IPS DF 4.7 (cell line): ENCODE data around the gene PCNX2.

ENCODE experiments used
- DNase-seq: peaks from one replicate; pipeline ENCODE4 v3.0.0-alpha.2; 2013; ENCODE audit warnings: low spot score; ENCODE audit errors: extremely low read depth

The PCNX2 gene

DNA sequence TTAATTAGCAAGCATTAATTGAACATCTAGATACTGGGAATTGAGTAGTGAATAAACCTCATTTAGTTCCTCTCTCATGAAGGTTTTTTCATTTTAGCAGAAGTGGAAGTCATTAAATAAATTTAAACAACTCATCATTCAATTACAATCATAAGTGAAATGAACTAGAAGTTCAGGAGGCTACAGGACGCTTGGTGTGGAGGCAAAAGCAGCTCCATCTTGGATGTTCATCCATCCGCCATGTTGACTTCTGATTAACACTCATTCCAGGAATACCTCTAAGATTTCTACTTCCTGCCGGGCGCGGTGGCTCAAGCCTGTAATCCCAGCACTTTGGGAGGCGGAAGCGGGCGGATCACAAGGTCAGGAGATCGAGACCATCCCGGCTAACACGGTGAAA lies 356.6 kb downstream of the PCNX2 start:
- DNase-seq = no peak

DNA sequence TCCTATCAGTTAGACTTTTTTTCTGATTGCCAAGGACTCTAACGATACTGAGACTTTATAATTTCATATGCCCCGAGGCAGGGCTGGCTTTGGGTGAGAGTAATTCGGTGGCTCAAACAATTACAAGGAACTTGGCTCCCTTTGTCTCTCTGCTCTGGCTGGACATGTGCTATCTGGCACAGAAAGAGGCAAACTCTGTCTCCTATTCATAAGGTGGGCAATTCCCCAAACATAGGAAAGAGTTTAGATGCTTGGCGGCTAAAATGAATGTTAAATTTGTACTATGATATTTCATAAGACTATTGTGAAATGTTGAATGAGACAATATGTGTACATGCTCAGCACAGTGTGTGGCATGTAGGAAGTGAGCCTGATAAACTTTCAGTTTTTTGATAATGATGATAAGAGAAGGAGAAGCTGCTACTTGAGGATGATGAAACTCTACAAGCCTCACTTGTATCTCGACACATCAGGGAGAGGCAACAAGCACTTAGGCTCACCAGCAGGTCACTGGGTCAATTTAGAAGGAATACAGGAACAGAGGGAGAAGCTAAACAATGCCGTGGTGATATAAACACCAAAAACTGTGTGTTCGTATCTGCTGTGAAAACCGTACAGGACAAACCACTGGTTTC lies 357.7 kb downstream of the PCNX2 start:
- no peak for DNase-seq

DNA sequence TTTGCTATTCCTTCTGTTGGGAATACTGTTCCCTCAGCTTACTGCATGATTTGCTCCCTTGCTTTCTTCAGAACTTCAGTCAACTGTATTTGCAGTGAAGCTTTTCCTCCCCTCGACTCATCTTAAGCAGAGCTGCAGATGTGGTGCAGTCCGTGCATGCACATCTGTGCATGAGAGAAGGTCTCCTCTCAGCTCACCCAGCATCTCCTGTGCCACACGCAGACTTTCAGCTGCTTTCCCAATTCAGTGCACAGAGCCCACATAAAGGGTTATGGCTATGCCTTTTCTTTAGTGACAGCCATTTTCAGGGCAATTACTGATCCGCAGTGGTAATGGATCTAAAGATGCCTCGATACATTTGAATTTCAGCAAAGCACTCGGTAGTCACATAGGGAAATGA lies 358.6 kb downstream of the PCNX2 start:
- no peak for DNase-seq
